HG02571 (cell line): ENCODE data around the gene UCMA.
"Not testable (repeated sequence)": the region's sequence is repeated elsewhere in the genome, so short reads cannot be mapped to it uniquely, and the experiment has no call there.

Experiments
- ATAC-seq: cut with Tn5 transposase; IDR thresholded peaks from one replicate; pipeline ENCODE4 v1.9.1; 2021; ENCODE audit warnings: mild to moderate bottlenecking, moderate library complexity; ENCODE audit not compliant: unreplicated experiment

UCMA gene

GRCh38 chr10:13234172-13234571 lies at the start of gene UCMA:
Gene UCMA, minus strand, starts transcription at chr10:13234374. Its CDS starts 116 bp downstream, at chr10:13234258.
- no peak for ATAC-seq

- ATAC-seq = not testable (repeated sequence)
Measured at GRCh38 chr10:13282348-13282747, 48.2 kb upstream of the UCMA start.

- ATAC-seq = no peak
Measured at GRCh38 chr10:13276749-13277365, 42.7 kb upstream of the UCMA start.

GRCh38 chr10:13276146-13276545 lies 42.0 kb upstream of the UCMA start:
- ATAC-seq = not testable (repeated sequence)

- ATAC-seq = no peak
Measured at GRCh38 chr10:13272164-13272571, 38.0 kb upstream of the UCMA start.

- no peak for ATAC-seq
Measured at GRCh38 chr10:13271552-13272163, 37.5 kb upstream of the UCMA start.

- no peak for ATAC-seq
Measured at GRCh38 chr10:13270877-13271551, 36.8 kb upstream of the UCMA start.

GRCh38 chr10:13268841-13269240 lies 34.7 kb upstream of the UCMA start:
- ATAC-seq = no peak

GRCh38 chr10:13268310-13268709 lies 34.1 kb upstream of the UCMA start:
- ATAC-seq = no peak

- ATAC-seq = no peak
Measured at GRCh38 chr10:13263591-13263990, 29.4 kb upstream of the UCMA start.

GRCh38 chr10:13262433-13262832 lies 28.3 kb upstream of the UCMA start:
- no peak for ATAC-seq

- no peak for ATAC-seq
Measured at GRCh38 chr10:13257621-13258140, 23.5 kb upstream of the UCMA start.

GRCh38 chr10:13256627-13257026 lies 22.5 kb upstream of the UCMA start:
- no peak for ATAC-seq

- ATAC-seq = no peak
Measured at GRCh38 chr10:13253726-13254125, 19.6 kb upstream of the UCMA start.

GRCh38 chr10:13247784-13248183 lies 13.6 kb upstream of the UCMA start:
- no peak for ATAC-seq

GRCh38 chr10:13247246-13247645 lies 13.1 kb upstream of the UCMA start:
- ATAC-seq = no peak

GRCh38 chr10:13242260-13242659 lies 8.1 kb upstream of the UCMA start:
- not testable (repeated sequence) for ATAC-seq

GRCh38 chr10:13241613-13242012 lies 7.4 kb upstream of the UCMA start:
- ATAC-seq = no peak

GRCh38 chr10:13239923-13240322 lies 5.7 kb upstream of the UCMA start:
- ATAC-seq = no peak

GRCh38 chr10:13238271-13239077 lies 4.3 kb upstream of the UCMA start:
- no peak for ATAC-seq

- no peak for ATAC-seq
Measured at GRCh38 chr10:13236638-13237037, 2.5 kb upstream of the UCMA start.
